Cerebellar nuclear complex (tissue), 1 donor: Measurements from ENCODE around the gene SH3D21.
A peak's percentile ranks its signal among the peaks of the same experiment; 100 is the strongest.

Experiments used
- DNase-seq, 2 experiments: peaks; one replicate each; lab custom pipeline; 2025; lab: John Stamatoyannopoulos, UW

The SH3D21 gene

DNA sequence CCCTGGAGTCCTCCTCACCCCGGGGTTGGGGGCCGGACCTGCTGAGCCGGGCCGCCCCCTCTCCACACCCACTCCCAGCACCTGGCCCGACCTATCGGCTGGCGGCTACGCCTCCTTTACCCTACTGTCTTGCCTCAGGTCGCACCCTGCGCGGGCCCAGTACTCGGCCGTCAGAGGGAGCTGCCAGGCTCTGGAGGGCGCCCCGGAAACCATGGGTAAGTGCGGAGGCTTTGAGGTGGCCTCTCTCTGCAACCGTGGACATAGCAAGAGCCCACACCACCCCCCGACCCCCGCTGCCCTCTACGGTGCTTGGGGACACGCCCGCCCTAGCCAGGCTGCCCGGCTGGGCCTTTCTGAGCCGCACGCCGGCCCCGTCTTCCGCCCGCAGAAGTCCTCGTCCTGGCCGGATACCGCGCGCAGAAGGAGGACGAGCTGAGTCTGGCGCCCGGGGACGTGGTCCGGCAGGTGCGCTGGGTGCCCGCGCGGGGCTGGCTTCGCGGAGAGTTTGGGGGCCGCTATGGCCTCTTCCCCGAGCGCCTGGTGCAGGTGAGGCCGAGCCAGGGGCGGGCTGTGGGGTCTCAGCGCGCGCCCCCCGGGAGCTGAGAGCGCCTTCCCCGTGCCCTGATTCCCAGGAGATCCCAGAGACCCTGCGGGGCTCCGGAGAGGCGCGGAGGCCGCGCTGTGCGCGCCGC, at the start of gene SH3D21:
Gene SH3D21, plus strand, starts transcription at position 159 of the 692 bp plus-strand sequence. Its CDS starts 53 bp downstream, at position 212.
- DNase-seq, result no peak

DNA sequence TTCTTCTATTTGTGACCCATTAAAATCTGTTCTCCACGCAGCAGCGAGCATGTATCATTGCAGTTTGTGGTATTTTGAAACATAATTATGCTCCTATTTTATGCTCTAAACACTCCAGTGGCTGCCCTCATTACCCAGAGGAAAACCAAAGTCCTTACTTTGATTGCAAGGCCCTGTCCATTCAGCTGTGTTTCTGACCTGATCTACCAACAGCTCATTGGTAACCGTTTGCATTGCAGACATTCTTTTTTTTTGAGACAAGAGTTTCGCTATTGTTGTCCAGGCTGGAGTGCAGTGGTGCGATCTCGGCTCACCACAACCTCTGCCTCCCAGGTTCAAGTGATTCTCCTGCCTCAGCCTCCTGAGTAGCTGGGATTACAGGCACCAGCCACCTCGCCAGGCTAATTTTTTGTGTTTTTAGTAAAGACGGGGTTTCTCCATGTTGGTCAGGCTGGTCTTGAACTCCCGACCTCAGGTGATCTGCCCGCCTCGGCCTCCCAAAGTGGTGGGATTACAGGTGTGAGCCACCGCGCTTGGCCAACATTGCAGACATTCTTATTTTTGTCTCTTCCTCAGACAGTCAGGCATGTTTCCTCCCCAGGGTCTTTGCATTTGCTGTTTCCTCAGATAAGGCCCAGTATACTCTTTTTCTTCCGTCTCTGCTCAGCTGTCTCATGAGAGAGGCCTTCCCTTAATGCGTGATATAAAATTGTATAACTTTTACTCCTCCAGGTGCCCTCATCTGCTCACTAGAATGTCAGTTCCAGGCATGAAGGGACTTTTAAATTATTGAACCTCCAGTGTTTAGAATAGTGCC, 49.4 kb upstream of the SH3D21 start:
- DNase-seq, result no peak

DNA sequence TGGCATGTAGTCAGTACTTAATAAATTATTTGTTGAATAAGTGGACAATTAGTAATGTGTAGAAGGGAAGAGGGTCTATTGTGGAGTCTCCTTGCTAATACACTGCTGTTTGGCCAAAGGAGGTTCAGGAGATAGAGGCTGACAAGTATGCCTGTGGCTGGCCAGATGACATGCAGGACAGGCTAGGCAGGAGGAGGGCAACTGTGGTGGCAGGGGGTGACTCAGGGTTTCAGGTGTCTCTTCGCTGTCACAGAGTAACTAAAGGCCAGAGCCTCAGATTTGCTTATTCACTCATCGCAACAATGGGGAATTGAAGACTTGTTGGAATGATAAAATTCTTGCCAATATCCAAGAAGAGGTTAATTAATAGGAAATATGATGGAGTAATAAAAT, 48.8 kb upstream of the SH3D21 start:
- no peak for DNase-seq

DNA sequence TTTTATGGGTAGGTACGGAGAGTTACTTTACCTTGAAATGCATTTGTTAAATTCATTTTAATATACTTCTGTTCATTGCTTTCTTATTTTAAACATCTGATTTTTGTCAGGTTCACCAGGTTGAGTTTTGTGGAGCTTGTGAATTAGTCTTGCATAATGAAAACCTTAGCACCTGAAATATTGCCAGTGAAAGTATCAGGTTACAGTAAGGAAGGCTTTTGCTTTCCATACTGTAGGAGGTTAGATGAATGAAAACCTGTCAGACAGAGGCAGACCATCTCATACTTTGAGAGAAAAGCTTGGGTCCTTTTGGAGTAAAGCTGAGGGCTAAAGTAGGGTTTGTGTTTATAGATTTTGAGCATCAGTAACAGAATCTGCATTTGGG, 47.2 kb upstream of the SH3D21 start:
- no peak for DNase-seq

DNA sequence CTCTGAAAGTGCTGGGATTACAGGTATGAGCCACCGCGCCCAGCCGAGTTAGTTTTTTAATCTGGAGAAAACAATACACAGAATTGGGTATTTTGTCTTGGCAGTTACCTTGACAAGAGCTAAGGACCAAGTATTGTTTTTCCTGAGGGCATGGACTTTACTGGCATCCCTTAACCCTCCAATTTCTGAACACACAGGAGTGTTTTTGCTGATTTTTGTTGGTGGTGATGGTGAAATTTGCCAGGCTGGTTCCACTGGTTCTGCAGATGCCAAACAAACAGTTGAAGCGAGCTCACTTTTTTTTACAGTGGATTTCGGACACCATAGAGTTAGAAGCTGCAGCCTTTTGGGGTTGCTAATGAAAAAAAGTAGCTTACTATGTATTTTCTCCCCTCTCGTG, 37.2 kb upstream of the SH3D21 start:
- no peak for DNase-seq

DNA sequence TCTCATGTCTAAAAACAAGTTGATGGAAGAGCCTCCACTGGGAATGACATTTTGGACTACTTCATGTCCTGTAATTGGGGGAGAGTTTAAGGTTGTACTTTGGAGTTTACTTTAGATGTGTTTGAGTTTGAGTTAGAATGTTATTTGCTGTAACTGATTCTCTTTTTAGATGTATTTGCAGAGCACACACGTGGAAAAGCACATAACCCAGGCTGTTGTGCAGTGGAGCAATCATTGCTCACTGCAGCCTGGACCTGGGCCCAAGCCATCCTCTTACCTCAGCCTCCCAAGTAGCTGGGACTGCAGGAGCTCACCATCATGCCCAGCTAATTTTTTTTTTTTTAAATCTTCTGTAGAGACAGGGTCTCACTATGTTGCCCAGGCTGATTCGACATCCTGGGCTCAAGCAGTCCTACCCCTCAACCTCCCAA, 36.7 kb upstream of the SH3D21 start:
- DNase-seq, result no peak

DNA sequence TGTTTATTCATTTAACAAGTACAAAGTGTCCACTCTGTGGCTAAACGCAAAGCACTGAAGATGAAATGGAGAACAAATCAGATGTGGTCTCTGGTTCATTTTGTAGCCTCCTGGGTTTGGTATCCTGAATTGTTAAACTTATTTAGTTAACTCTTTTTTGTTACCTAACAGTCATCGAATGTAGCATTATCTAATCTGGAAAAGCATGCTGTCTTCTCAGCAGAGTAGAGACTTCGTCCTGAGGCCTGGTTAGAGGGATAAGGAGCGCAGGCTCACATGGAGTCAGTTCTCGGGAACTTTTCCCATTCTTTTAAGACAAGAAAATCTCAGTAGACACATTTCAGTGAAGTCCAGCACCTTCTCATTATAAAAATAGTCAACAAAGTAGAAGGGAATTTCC, 33.1 kb upstream of the SH3D21 start:
- no peak for DNase-seq

DNA sequence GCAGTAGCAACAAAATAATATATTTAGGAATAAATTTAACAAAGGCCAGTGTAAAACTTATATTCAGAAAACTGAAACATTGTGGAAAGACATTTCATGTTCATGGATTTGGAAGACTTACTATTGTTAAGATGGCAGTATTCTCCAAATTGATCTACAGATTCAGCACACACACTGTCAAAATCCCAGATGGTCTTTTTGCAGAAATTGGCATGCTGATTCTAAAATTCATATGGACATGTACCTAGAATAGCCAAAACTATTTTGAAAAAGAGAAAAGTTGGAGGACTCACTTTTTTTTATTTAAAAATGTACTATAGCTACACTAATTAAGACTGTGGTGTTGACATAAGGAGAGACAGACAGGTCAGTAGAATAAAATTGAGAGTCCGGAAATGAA, 32.0 kb upstream of the SH3D21 start:
- no peak for DNase-seq

DNA sequence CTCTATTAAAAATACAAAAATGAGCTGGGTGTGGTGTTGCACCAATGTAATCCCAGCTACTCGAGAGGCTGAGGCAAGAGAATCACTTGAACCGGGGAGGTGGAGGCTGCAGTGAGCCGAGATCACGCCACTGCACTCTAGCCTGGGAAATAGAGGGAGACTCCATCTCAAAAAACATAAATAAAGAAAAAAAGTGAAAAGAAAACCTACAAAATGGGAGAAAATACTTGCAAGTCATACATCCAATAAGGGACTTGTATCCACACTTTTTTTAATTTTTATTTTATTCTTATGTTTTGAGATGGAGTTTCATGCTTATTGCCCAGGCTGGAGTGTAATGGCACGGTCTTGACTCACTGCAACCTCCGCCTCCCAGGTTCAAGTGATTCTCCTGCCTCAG, 29.5 kb upstream of the SH3D21 start:
- no peak for DNase-seq

DNA sequence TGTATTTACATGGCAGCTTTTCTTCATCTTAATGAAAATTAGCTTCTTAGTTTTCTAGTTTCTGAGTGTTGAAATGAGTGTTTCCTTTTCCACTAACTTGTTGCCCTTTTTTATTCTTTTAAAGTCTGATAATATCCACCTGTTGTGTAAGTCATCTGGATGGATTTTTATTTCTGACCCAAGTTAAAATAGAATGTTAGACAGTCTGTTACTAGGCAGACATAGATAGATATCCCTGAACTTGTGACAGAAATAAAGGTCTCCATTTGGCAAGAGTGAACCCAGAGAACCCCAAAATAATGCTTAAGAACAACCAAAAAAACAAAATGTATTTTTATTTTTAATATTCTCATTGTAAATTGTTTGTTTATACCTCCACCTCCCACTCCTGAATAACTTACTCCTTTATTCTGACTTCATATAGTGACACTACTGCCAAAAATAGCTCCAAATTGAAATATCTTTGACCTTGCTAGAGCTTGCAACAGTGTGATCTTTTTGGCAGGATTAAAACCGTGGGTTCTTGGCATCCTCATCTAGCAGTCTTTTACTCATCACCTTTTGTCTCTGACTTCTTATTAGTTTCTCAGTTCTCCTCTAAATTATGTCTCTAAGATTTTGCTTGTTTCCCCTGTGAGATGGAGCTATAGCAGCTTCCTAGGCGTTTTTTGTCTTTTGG, 26.9 kb upstream of the SH3D21 start:
- DNase-seq, result no peak

DNA sequence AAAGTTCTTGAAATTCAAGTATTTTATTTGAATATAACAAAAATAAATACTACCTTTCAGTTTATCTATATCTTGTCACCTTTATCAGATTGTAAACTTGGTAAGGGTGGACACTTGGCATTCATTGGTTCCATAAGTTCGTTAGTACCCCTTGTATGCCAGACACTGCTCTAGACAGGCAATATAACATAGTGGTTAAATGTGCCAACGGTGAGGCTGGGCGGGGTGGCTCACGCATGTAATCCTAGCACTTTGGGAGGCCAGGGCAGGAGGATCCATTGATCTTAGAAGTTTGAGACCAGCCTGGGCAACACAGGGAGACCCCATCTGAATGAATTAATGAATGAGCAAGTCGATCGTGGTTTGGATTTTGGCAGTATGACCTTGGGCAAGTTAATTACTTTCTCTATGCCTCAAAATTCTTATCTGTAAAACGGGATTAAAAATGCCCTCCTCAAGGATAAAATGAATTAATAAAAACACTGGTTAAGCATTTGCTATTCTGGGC, 26.3 kb upstream of the SH3D21 start:
- DNase-seq, result no peak

DNA sequence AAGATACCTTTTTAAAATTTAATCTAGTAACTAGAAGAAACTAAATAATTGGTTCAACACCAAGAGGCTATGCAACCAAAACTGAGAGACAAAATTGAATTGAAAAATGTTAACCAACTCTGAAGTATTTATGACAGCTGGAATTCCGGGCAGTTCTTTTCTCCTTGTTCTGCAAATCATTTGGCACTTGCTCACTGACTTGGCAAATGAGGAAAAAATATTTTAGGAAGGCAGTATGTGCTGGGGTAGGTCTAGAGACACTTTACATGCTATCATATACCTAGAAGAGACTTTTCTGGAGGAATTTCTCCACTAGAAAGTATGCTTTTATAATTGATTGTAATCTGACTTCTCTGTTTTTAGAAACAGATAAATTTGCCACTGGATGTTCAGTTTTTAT, 22.1 kb upstream of the SH3D21 start:
- no peak for DNase-seq

DNA sequence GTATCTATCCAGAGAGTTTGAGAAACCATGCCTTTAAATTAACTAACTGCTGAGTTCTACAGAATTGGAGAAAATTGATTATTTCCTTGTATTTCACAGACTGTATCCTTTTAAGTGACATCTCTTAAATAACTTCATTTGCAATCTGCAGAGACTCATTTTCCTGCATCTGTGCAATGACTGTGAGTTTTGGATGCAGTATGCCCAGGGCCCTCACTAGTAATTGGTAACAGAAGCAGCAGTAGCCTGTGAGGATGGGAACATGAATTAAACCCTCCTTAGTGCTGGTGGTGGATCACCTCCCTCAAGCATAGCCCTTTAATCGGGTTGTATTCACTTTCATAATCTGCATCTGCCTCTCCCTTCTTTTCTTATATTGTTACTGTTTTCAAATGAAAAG, 21.7 kb upstream of the SH3D21 start:
- DNase-seq, result no peak

DNA sequence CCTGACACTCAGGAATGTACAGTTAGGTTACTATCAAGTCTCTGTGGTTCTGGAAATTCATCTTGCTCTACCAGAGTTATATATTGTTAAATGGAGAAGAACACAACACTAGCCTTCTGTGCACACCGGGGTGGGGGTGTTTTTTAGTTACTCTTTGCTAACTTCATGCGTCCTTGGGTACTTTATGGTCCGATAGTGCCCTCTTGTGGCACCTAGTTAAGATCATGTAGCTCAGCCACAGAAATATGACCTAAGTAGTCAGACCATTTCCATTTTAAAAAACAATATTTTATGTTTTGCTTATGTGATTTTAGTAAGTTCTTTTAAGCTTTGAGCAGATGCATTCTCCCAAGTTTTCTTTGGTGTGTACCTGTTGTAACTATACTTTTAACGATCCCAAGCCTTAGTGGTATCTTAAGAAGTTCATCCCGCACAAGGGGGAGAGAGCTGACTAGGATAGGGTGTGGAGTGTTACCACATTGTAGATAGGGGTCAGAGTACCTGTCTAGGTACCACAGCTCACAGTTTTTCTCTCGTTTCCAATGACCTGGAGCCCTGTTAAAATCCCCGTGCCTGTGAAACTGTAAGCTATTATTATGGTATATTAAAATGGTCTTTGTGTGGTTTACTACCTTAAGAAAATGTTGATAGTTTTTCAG, 20.6 kb upstream of the SH3D21 start:
- peak in 1 of 2 experiments; percentile 26 for DNase-seq

DNA sequence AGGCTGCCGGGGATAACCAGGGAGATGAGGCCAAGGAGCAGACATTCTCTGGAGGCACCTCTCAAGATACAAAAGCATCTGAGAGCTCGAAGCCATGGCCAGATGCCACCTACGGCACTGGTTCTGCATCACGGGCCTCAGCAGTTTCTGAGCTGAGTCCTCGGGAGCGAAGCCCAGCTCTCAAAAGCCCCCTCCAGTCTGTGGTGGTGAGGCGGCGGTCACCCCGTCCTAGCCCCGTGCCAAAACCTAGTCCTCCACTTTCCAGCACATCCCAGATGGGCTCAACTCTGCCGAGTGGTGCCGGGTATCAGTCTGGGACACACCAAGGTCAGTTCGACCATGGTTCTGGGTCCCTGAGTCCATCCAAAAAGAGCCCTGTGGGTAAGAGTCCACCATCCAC, 19.4 kb upstream of the SH3D21 start:
- no peak for DNase-seq

DNA sequence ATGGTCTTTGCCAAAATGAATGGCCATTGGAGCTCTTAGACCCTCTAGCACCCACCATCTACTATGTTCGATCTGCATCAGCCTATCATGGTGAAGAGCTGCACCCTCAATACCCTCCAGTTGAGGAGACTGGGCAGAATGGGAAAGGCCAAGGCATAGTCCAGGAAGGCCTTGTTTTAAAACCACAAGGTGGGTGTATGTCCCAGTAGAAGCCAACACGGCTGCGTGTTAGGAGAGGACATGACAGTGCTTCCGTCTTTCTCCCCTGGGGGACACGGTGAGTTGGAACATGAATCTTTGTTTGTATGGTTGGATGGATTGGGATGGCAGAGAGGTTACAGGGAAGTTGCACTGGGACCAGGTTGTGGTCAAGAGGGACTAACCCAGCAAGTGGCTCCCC, 18.6 kb upstream of the SH3D21 start:
- no peak for DNase-seq

DNA sequence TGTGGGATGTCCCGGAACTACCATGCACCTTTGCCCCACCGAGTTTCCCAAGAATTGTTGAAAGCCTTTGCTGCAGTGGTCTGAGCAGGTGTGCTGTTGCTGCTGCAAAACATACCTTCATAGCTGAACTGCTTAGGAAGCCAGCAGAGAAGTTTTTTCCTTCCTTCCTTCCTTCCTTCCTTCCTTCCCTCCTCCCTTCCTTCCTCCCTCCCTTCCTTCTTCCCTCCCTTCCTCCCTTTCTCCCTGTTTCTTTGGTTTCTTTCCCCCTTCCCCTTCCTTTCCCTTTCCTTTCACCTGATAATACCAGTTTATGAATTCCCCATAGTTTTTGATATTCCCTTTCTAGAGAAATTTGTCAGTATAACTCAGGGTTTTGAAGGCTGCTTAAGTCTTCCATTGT, 10.8 kb upstream of the SH3D21 start:
- DNase-seq, result no peak

DNA sequence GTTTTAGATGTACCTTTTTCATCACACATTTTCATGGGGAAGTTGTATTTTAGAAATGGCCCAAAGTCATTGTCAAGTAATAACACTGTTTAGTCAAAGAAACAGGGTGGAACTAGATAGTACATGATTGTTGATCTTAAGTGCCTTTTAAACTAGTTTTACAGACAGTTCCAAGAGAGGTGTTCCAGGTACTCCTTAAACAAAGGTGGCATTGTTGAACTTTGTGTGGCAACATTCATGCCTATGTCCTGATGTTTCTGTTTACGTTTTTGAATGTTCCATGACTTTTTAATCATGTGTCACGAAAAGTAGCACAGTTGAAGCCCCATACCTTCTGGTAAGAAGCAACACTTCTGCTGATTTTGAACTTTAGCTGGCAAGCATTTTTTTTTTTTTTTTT, 9.1 kb upstream of the SH3D21 start:
- no peak for DNase-seq

DNA sequence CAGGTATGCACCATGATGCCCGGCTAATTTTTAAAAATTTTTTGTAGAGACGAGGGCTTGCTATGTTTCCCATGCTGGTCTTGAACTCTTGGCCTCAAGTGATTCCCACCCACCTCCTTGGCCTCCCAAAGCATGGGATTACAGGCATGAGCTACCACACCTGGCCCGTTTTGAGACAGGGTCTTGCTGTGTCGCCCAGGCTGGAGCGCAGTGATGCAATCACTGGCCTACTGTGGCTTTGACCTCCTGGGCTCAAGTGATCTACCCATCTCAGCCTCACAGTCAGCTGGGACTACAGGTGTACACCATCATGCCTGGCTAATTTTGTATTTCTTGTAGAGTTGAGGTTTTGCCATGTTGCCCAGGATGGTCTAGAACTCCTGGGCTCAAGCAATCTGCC, 7.5 kb upstream of the SH3D21 start:
- no peak for DNase-seq

DNA sequence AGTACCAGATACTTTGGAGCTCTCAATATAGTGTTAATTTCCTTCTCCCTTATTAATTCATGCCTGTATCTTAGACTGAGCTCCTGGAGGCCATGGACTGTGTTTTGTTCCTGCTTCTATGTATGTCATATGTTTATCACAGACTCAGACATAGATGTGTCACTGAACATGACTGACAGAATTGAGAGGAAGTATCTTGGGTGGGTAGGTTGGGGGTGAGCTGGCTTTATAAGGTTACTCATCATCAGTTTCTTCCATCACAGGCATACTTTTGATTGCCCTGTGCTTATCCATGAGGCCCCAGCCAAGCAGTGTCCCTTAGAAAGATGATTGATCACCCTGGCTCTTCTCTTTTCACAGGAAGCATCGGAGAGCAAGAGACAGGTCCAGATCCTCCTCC, 5.6 kb upstream of the SH3D21 start:
- no peak for DNase-seq

DNA sequence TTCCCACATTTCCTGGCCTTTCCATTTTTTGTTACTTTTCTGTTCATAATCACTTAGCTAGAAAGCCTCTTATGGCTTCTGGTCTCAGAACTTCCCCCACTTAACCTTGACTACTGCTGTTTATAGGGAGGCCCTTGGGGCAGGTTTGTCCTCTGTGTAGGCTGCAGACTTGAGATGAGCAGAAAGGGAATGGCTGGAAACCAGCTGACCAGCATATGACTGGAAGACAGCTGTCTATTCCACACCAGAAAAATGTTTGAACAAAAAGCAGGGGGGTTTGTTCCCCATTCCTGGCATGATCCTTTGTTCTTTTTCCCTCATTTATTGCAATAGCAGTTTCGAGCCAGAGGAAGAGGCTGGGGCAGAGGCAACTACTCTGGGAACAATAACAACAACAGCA, 4.9 kb upstream of the SH3D21 start:
- DNase-seq, result no peak

DNA sequence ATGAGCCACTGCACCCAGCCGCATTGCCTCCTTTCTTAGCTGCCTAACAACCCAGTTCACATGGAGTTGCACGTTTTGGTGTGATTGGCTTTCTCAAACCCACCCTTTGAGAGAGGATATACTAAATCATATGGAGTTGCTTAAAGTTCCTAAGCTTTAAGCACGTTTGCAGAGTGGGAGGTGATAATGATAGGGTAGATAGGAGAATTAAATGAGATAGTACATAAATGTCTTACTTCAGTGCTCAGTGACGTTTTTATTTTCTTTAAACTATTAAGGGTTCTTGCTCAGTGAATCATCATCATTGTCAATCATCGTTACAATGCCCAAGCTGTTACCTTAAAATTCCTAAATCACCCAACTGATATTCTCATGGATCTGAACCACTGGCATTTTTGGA, 2.9 kb upstream of the SH3D21 start:
- no peak for DNase-seq
